ENCODE measurements around the gene PTDSS2. TPM values are rescaled to one million over a fixed set of nuclear protein-coding genes. Genes with fewer than 3 reads are reported as not detected.
A peak's percentile ranks its signal among the peaks of the same experiment; 100 is the strongest.

Gene PTDSS2
- total and polyA plus RNA-seq, 10 of the 15 experiments (the other 5 are each of a cell fraction or from before 2014, with no cell fraction given): 0.39 to 21.1 (median 10.8) TPM

- TF ChIP-seq SIX5 (IDR thresholded peaks at IDR 0.05; ENCODE audit: low read depth, low read length, severe bottlenecking): no peak
- TF ChIP-seq TBL1XR1 (IDR thresholded peaks at IDR 0.05; ENCODE audit: low read depth, low read length): no peak
- TF ChIP-seq MLLT1 (IDR thresholded peaks at IDR 0.05): no peak
- no peak for TF ChIP-seq YBX1 (IDR thresholded peaks at IDR 0.05)
- TF ChIP-seq NFXL1 (IDR thresholded peaks at IDR 0.05; ENCODE audit: borderline replicate concordance): no peak
- TF ChIP-seq ETV6 (conservative IDR thresholded peaks at IDR 0.05 in 1 of 2, IDR thresholded peaks at IDR 0.05 in 1 of 2; ENCODE audit: borderline replicate concordance in 1 of 2, low read depth in 1 of 2): no peak
- TF ChIP-seq ASH2L (IDR thresholded peaks at IDR 0.05; ENCODE audit: borderline replicate concordance, low read depth): no peak
- no peak for TF ChIP-seq MYC (IDR thresholded peaks at IDR 0.05; ENCODE audit: insufficient read depth, insufficient read length, insufficient replicate concordance, low read length, severe bottlenecking)
- TF ChIP-seq KAT2A (conservative IDR thresholded peaks at IDR 0.05; ENCODE audit: control insufficient read depth, low read depth, low read length): no peak
- TF ChIP-seq HDAC2 (IDR thresholded peaks at IDR 0.05): no peak
- no peak for TF ChIP-seq CUX1 (IDR thresholded peaks at IDR 0.05; ENCODE audit: insufficient replicate concordance, low read depth, low read length)
- peak; percentile 49 for TF ChIP-seq SP1 (IDR thresholded peaks at IDR 0.05; ENCODE audit: low read depth, low read length)
- no peak for TF ChIP-seq IRF3 (IDR thresholded peaks at IDR 0.05)
- TF ChIP-seq NFYB (IDR thresholded peaks at IDR 0.05; ENCODE audit: insufficient read depth, low read depth, low read length): no peak
- TF ChIP-seq ZNF24 (IDR thresholded peaks at IDR 0.05): no peak
- TF ChIP-seq MXI1 (IDR thresholded peaks at IDR 0.05; ENCODE audit: low read depth, low read length): no peak
- TF ChIP-seq KDM1A (IDR thresholded peaks at IDR 0.05; ENCODE audit: borderline replicate concordance): no peak
- no peak for TF ChIP-seq IKZF2 (IDR thresholded peaks at IDR 0.05)
Observed at GRCh38 chr11:406796-407650, 43.1 kb upstream of the PTDSS2 start (continued).

Data from GM12878 (cell line).